ENCODE measurements around the gene RRH.

DNA sequence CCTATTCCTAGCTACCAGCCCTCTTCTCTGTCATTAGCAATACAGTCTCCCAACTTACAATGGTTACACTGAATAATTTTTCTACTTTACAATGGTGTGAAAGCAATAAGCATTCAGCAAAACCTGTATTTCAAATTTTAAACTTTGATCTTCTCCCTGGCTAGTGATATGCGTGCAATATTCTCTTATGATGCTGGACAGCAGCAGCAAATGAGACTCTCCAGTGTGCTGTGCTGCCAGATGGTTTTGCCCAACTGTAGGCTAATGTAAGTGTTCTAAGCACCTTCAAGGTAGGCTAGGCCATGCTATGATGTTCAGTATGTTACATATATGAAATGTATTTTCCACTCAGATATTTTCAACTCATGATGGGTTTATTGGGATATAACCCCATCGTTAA, 18.1 kb upstream of the RRH start:
- TF ChIP-seq, protein P1, sequence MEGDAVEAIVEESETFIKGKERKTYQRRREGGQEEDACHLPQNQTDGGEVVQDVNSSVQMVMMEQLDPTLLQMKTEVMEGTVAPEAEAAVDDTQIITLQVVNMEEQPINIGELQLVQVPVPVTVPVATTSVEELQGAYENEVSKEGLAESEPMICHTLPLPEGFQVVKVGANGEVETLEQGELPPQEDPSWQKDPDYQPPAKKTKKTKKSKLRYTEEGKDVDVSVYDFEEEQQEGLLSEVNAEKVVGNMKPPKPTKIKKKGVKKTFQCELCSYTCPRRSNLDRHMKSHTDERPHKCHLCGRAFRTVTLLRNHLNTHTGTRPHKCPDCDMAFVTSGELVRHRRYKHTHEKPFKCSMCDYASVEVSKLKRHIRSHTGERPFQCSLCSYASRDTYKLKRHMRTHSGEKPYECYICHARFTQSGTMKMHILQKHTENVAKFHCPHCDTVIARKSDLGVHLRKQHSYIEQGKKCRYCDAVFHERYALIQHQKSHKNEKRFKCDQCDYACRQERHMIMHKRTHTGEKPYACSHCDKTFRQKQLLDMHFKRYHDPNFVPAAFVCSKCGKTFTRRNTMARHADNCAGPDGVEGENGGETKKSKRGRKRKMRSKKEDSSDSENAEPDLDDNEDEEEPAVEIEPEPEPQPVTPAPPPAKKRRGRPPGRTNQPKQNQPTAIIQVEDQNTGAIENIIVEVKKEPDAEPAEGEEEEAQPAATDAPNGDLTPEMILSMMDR (IDR thresholded peaks at IDR 0.05; ENCODE audit: low read depth, low read length, missing input control) = no peak
- no peak for TF ChIP-seq EGR1 (IDR thresholded peaks at IDR 0.05; ENCODE audit: low read depth in 2 of 2)
- TF ChIP-seq RAD21 (IDR thresholded peaks at IDR 0.05) = no peak
- TF ChIP-seq TAF1 (conservative IDR thresholded peaks at IDR 0.05) = no peak
- TF ChIP-seq, protein P2, sequence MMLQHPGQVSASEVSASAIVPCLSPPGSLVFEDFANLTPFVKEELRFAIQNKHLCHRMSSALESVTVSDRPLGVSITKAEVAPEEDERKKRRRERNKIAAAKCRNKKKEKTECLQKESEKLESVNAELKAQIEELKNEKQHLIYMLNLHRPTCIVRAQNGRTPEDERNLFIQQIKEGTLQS (IDR thresholded peaks at IDR 0.05) = no peak
- TF ChIP-seq, protein P3, sequence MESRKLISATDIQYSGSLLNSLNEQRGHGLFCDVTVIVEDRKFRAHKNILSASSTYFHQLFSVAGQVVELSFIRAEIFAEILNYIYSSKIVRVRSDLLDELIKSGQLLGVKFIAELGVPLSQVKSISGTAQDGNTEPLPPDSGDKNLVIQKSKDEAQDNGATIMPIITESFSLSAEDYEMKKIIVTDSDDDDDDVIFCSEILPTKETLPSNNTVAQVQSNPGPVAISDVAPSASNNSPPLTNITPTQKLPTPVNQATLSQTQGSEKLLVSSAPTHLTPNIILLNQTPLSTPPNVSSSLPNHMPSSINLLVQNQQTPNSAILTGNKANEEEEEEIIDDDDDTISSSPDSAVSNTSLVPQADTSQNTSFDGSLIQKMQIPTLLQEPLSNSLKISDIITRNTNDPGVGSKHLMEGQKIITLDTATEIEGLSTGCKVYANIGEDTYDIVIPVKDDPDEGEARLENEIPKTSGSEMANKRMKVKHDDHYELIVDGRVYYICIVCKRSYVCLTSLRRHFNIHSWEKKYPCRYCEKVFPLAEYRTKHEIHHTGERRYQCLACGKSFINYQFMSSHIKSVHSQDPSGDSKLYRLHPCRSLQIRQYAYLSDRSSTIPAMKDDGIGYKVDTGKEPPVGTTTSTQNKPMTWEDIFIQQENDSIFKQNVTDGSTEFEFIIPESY (IDR thresholded peaks at IDR 0.05) = no peak
- TF ChIP-seq, protein P4, sequence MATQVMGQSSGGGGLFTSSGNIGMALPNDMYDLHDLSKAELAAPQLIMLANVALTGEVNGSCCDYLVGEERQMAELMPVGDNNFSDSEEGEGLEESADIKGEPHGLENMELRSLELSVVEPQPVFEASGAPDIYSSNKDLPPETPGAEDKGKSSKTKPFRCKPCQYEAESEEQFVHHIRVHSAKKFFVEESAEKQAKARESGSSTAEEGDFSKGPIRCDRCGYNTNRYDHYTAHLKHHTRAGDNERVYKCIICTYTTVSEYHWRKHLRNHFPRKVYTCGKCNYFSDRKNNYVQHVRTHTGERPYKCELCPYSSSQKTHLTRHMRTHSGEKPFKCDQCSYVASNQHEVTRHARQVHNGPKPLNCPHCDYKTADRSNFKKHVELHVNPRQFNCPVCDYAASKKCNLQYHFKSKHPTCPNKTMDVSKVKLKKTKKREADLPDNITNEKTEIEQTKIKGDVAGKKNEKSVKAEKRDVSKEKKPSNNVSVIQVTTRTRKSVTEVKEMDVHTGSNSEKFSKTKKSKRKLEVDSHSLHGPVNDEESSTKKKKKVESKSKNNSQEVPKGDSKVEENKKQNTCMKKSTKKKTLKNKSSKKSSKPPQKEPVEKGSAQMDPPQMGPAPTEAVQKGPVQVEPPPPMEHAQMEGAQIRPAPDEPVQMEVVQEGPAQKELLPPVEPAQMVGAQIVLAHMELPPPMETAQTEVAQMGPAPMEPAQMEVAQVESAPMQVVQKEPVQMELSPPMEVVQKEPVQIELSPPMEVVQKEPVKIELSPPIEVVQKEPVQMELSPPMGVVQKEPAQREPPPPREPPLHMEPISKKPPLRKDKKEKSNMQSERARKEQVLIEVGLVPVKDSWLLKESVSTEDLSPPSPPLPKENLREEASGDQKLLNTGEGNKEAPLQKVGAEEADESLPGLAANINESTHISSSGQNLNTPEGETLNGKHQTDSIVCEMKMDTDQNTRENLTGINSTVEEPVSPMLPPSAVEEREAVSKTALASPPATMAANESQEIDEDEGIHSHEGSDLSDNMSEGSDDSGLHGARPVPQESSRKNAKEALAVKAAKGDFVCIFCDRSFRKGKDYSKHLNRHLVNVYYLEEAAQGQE (IDR thresholded peaks at IDR 0.05) = no peak
- TF ChIP-seq, protein P5, sequence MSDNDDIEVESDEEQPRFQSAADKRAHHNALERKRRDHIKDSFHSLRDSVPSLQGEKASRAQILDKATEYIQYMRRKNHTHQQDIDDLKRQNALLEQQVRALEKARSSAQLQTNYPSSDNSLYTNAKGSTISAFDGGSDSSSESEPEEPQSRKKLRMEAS (IDR thresholded peaks at IDR 0.05) = no peak
- TF ChIP-seq GABPA (IDR thresholded peaks at IDR 0.05 in 1 of 2, conservative IDR thresholded peaks at IDR 0.05 in 1 of 2) = no peak

Data from liver (tissue), 3 donors.